Measurements from ENCODE around the gene HOTAIR. TPM values are rescaled to one million over a fixed set of nuclear protein-coding genes. Genes with fewer than 3 reads are reported as not detected.

The HOTAIR gene
- total RNA-seq, 2 experiments from 2014 or later, result not detected

- ATAC-seq (no peak), DNase-seq (no peak)
- Mint-ChIP-seq H3K4me1 (peaks cover 16% of the 10 kb centered on the region), H3K4me3 (no peak overlapping the region), H3K9me3 (ENCODE audit: low read depth) (no peaks in the 10 kb centered on the region), H3K36me3 (ENCODE audit: low read depth) (no peaks in the 10 kb centered on the region), H3K27ac (no peak overlapping the region), H3K27me3 (peaks cover 85% of the 10 kb centered on the region)
- intact Hi-C loops (cut with DNase I, micrococcal nuclease), result loop anchor here (1.0 to 5.0 kb wide), 4 partner anchors 22 to 223 kb away; partner anchors contain the start of gene HOXC4 (in 1 of the 2)
- ChIA-PET CTCF (interaction anchor here (1.2 to 5.6 kb wide), 11 partner anchors 8 to 231 kb away, joined by 3 to 37 read pairs (median 9); partner anchors contain the start of genes HOXC11 and HOXC9), POLR2A (interaction anchor here (1.2 kb wide), 1 partner anchor 67 kb away, joined by 3 read pairs; no protein-coding TSS in a partner anchor)
Observed at GRCh38 chr12:53983950-53984572, 9.3 kb upstream of the HOTAIR start.

- Mint-ChIP-seq H3K4me3 (no peak overlapping the region), H3K36me3 (ENCODE audit: low read depth) (no peaks in the 10 kb centered on the region), H3K27me3 (peaks cover 86% of the 10 kb centered on the region), H3K4me1 (peaks cover 13% of the 10 kb centered on the region), H3K9me3 (ENCODE audit: low read depth) (no peaks in the 10 kb centered on the region), H3K27ac (no peak overlapping the region)
- POLR2A ChIA-PET, result no interaction called here
- DNase-seq, result no peak
- CTCF ChIA-PET, result interaction anchor here (2.6 kb wide), 1 partner anchor 218 kb away, joined by 21 read pairs; no protein-coding TSS in a partner anchor
- ATAC-seq, result no peak
- intact Hi-C loops (cut with DNase I, micrococcal nuclease), result loop anchor here in 1 of 2 experiments (5.0 kb wide), 1 partner anchor 69 kb away; the partner anchor contains the start of gene HOXC4
Observed at GRCh38 chr12:53983568-53983949, 8.8 kb upstream of the HOTAIR start.

GRCh38 chr12:53982648-53983567 is 8.2 kb upstream of the HOTAIR start:
- Mint-ChIP-seq H3K4me1 (peaks cover 16% of the 10 kb centered on the region), H3K9me3 (ENCODE audit: low read depth) (no peaks in the 10 kb centered on the region), H3K36me3 (ENCODE audit: low read depth) (no peaks in the 10 kb centered on the region), H3K4me3 (no peak overlapping the region), H3K27ac (no peak overlapping the region), H3K27me3 (peaks cover 86% of the 10 kb centered on the region)
- DNase-seq (no peak), ATAC-seq (no peak)
- intact Hi-C loops (cut with DNase I, micrococcal nuclease), result loop anchor here in 1 of 2 experiments (5.0 kb wide), 1 partner anchor 69 kb away; the partner anchor contains the start of gene HOXC4
- CTCF ChIA-PET, result no interaction called here
- POLR2A ChIA-PET, result no interaction called here

- intact Hi-C loops (cut with DNase I, micrococcal nuclease), result loop anchor here in 1 of 2 experiments (5.0 kb wide), 1 partner anchor 70 kb away; the partner anchor contains the start of gene HOXC4
- Mint-ChIP-seq H3K27ac (no peak overlapping the region), H3K4me3 (no peak overlapping the region), H3K9me3 (ENCODE audit: low read depth) (no peaks in the 10 kb centered on the region), H3K36me3 (ENCODE audit: low read depth) (no peaks in the 10 kb centered on the region), H3K4me1 (peaks cover 16% of the 10 kb centered on the region), H3K27me3 (peaks cover 84% of the 10 kb centered on the region)
- ChIA-PET CTCF (interaction anchor here (1.0 to 1.3 kb wide), 3 partner anchors 10 to 226 kb away, joined by 3 read pairs; no protein-coding TSS in a partner anchor), POLR2A (no interaction called here)
- ATAC-seq, result no peak
- DNase-seq, result no peak
Observed at GRCh38 chr12:53981634-53982565, 7.1 kb upstream of the HOTAIR start.

GRCh38 chr12:53980802-53981496 is 6.2 kb upstream of the HOTAIR start:
- POLR2A ChIA-PET, result no interaction called here
- H3K9me3 Mint-ChIP-seq (ENCODE audit: low read depth), result no peaks in the 10 kb centered on the region
- no peak for DNase-seq
- CTCF ChIA-PET, result interaction anchor here (0.6 to 1.7 kb wide), 8 partner anchors 11 to 229 kb away, joined by 3 to 4 read pairs (median 3); no protein-coding TSS in a partner anchor
- intact Hi-C loops (cut with DNase I, micrococcal nuclease), result loop anchor here in 1 of 2 experiments (5.0 kb wide), 1 partner anchor 71 kb away; the partner anchor contains the start of gene HOXC4
- no peak for ATAC-seq
- peaks cover 13% of the 10 kb centered on the region for H3K4me1 Mint-ChIP-seq
- peaks cover 83% of the 10 kb centered on the region for H3K27me3 Mint-ChIP-seq
- no peaks in the 10 kb centered on the region for H3K36me3 Mint-ChIP-seq (ENCODE audit: low read depth)
- no peak overlapping the region for H3K4me3 Mint-ChIP-seq
- no peak overlapping the region for H3K27ac Mint-ChIP-seq

GRCh38 chr12:53980104-53980801 is 5.5 kb upstream of the HOTAIR start:
- Mint-ChIP-seq H3K36me3 (ENCODE audit: low read depth) (no peaks in the 10 kb centered on the region), H3K9me3 (ENCODE audit: low read depth) (no peaks in the 10 kb centered on the region), H3K27me3 (peaks cover 84% of the 10 kb centered on the region), H3K4me1 (peaks cover 14% of the 10 kb centered on the region), H3K27ac (no peak overlapping the region), H3K4me3 (no peak overlapping the region)
- intact Hi-C loops (cut with DNase I, micrococcal nuclease), result loop anchor here in 1 of 2 experiments (5.0 kb wide), 1 partner anchor 72 kb away; the partner anchor contains the start of gene HOXC4
- CTCF ChIA-PET, result interaction anchor here (0.6 to 1.7 kb wide), 6 partner anchors 11 to 230 kb away, joined by 3 to 4 read pairs (median 3); no protein-coding TSS in a partner anchor
- ATAC-seq (no peak), DNase-seq (no peak)
- POLR2A ChIA-PET, result no interaction called here

GRCh38 chr12:53978477-53979356 is 4.0 kb upstream of the HOTAIR start:
- no peak overlapping the region for H3K4me3 Mint-ChIP-seq
- H3K27me3 Mint-ChIP-seq, result peaks cover 82% of the 10 kb centered on the region
- ChIA-PET CTCF (interaction anchor here (0.6 to 1.0 kb wide), 3 partner anchors 10 to 93 kb away, joined by 3 to 5 read pairs (median 4); partner anchors contain the start of gene HOXC6), POLR2A (no interaction called here)
- peaks cover 18% of the 10 kb centered on the region for H3K4me1 Mint-ChIP-seq
- no peak for ATAC-seq
- H3K9me3 Mint-ChIP-seq (ENCODE audit: low read depth), result no peaks in the 10 kb centered on the region
- DNase-seq, result no peak
- no peaks in the 10 kb centered on the region for H3K36me3 Mint-ChIP-seq (ENCODE audit: low read depth)
- H3K27ac Mint-ChIP-seq, result no peak overlapping the region
- intact Hi-C loops (cut with DNase I, micrococcal nuclease), result no loop called here

- Mint-ChIP-seq H3K36me3 (ENCODE audit: low read depth) (no peaks in the 10 kb centered on the region), H3K27ac (no peak overlapping the region), H3K4me1 (peaks cover 23% of the 10 kb centered on the region), H3K9me3 (ENCODE audit: low read depth) (no peaks in the 10 kb centered on the region), H3K4me3 (no peak overlapping the region), H3K27me3 (peaks cover 80% of the 10 kb centered on the region)
- ChIA-PET CTCF (interaction anchor here (0.7 kb wide), 1 partner anchor 63 kb away, joined by 4 read pairs; no protein-coding TSS in a partner anchor), POLR2A (no interaction called here)
- no peak for ATAC-seq
- intact Hi-C loops (cut with DNase I, micrococcal nuclease), result no loop called here
- no peak for DNase-seq
Observed at GRCh38 chr12:53977596-53978445, 3.1 kb upstream of the HOTAIR start.

Data from activated CD4-positive, alpha-beta T cell treated with anti-CD3 and anti-CD28 coated beads for 36 hours (primary cell).